Measurements from ENCODE around the gene RXRA. TPM values are rescaled to one million over a fixed set of nuclear protein-coding genes. Genes with fewer than 3 reads are reported as not detected.

Gene RXRA
- total and polyA plus RNA-seq, 2 donors (not counting 1 experiment from before 2014, with no cell fraction given) = 2.6 to 6.8 TPM

- H2AFZ ChIP-seq (ENCODE audit: insufficient read depth, low read depth, low read length, poor library complexity, severe bottlenecking) = no peak overlapping the region
- DNase-seq = no peak
- Mint-ChIP-seq H3K4me3 (no peak overlapping the region), H3K27ac (no peak overlapping the region), H3K4me1 (no peaks in the 10 kb centered on the region), H3K9me3 (ENCODE audit: insufficient read depth) (no peaks in the 10 kb centered on the region), H3K27me3 (no peaks in the 10 kb centered on the region)
- H3K36me3 ChIP-seq (replicated peaks in 1 of 2; ENCODE audit: control extremely low read depth in 1 of 2, control insufficient read depth in 1 of 2, extremely low read depth in 1 of 2, insufficient read depth in 2 of 2, low read length in 1 of 2) = peaks cover 0 to 4% of the 10 kb centered on the region in 2 experiments
- no peak overlapping the region for H3K27ac ChIP-seq (ENCODE audit: low read length in 2 of 2)
- TF ChIP-seq EZH2 (IDR thresholded peaks at IDR 0.05; ENCODE audit: borderline replicate concordance, insufficient read depth, low read depth, low read length, poor library complexity, severe bottlenecking) = no peak
- TF ChIP-seq CTCF (IDR thresholded peaks at IDR 0.05) = no peak
- H3K27me3 ChIP-seq (replicated peaks in 1 of 4; ENCODE audit: control extremely low read depth in 1 of 4, control insufficient read depth in 3 of 4, insufficient read depth in 4 of 4, low read length in 3 of 4) = no peaks in the 10 kb centered on the region
- no peaks in the 10 kb centered on the region for H3K4me1 ChIP-seq (ENCODE audit: control insufficient read depth in 2 of 2, insufficient read depth in 2 of 2, low read length in 2 of 2)
- H3K4me2 ChIP-seq (replicated peaks; ENCODE audit: low read depth, low read length, poor library complexity, severe bottlenecking) = no peak overlapping the region
- no peak for ATAC-seq (ENCODE audit: low read depth)
- no peaks in the 10 kb centered on the region for H4K20me1 ChIP-seq (ENCODE audit: control insufficient read depth, insufficient read depth, low read length, poor library complexity, severe bottlenecking)
- ChIA-PET POLR2A (no interaction called here), CTCF (no interaction called here)
- peaks cover 0 to 7% (median 0%) of the 10 kb centered on the region in 3 donors for H3K9me3 ChIP-seq (ENCODE audit: control extremely low read depth in 1 of 3, control insufficient read depth in 2 of 3, insufficient read depth in 1 of 3, low read length in 2 of 3)
- H3K4me3 ChIP-seq (ENCODE audit: control extremely low read depth in 1 of 5, extremely low read depth in 1 of 5, insufficient read depth in 1 of 5, low read depth in 2 of 5, low read length in 4 of 5) = no peak overlapping the region
- 94% methylated on average over 8 of the region's 8 CpGs for WGBS (ENCODE audit: insufficient coverage)
- no peaks in the 10 kb centered on the region for H3K79me2 ChIP-seq (ENCODE audit: control insufficient read depth, insufficient read depth, low read length)
- intact Hi-C loops (cut with micrococcal nuclease) = no loop called here
- H3K9ac ChIP-seq (ENCODE audit: low read length) = no peak overlapping the region
These were observed 92.1 kb downstream of the RXRA start for GRCh38 chr9:134418354-134418753.

- CTCF ChIA-PET = no interaction called here
- no peak overlapping the region for H3K4me3 ChIP-seq (ENCODE audit: control extremely low read depth in 1 of 5, extremely low read depth in 1 of 5, insufficient read depth in 1 of 5, low read depth in 2 of 5, low read length in 4 of 5)
- WGBS (ENCODE audit: insufficient coverage) = 95% methylated on average over 22 of the region's 23 CpGs
- Mint-ChIP-seq H3K27ac (no peak overlapping the region), H3K4me1 (no peaks in the 10 kb centered on the region), H3K27me3 (no peaks in the 10 kb centered on the region), H3K4me3 (no peak overlapping the region), H3K9me3 (ENCODE audit: insufficient read depth) (no peaks in the 10 kb centered on the region)
- peaks cover 0 to 7% (median 0%) of the 10 kb centered on the region in 3 donors for H3K9me3 ChIP-seq (ENCODE audit: control extremely low read depth in 1 of 3, control insufficient read depth in 2 of 3, insufficient read depth in 1 of 3, low read length in 2 of 3)
- ATAC-seq (ENCODE audit: low read depth) (no peak), DNase-seq (no peak)
- no peak overlapping the region for H3K9ac ChIP-seq (ENCODE audit: low read length)
- no peaks in the 10 kb centered on the region for H4K20me1 ChIP-seq (ENCODE audit: control insufficient read depth, insufficient read depth, low read length, poor library complexity, severe bottlenecking)
- no peaks in the 10 kb centered on the region for H3K4me1 ChIP-seq (ENCODE audit: control insufficient read depth in 2 of 2, insufficient read depth in 2 of 2, low read length in 2 of 2)
- H3K4me2 ChIP-seq (replicated peaks; ENCODE audit: low read depth, low read length, poor library complexity, severe bottlenecking) = no peak overlapping the region
- H3K79me2 ChIP-seq (ENCODE audit: control insufficient read depth, insufficient read depth, low read length) = no peaks in the 10 kb centered on the region
- POLR2A ChIA-PET = no interaction called here
- no peaks in the 10 kb centered on the region for H3K27me3 ChIP-seq (replicated peaks in 1 of 4; ENCODE audit: control extremely low read depth in 1 of 4, control insufficient read depth in 3 of 4, insufficient read depth in 4 of 4, low read length in 3 of 4)
- intact Hi-C loops (cut with micrococcal nuclease) = no loop called here
- peaks cover 0 to 4% of the 10 kb centered on the region in 2 experiments for H3K36me3 ChIP-seq (replicated peaks in 1 of 2; ENCODE audit: control extremely low read depth in 1 of 2, control insufficient read depth in 1 of 2, extremely low read depth in 1 of 2, insufficient read depth in 2 of 2, low read length in 1 of 2)
- H2AFZ ChIP-seq (ENCODE audit: insufficient read depth, low read depth, low read length, poor library complexity, severe bottlenecking) = no peak overlapping the region
- no peak for TF ChIP-seq EZH2 (IDR thresholded peaks at IDR 0.05; ENCODE audit: borderline replicate concordance, insufficient read depth, low read depth, low read length, poor library complexity, severe bottlenecking)
- no peak for TF ChIP-seq CTCF (IDR thresholded peaks at IDR 0.05)
- no peak overlapping the region for H3K27ac ChIP-seq (ENCODE audit: low read length in 2 of 2)
These were observed 92.9 kb downstream of the RXRA start for GRCh38 chr9:134419000-134419683.
